Stimulated activated naive CD4-positive, alpha-beta T cell treated with Interleukin-2 at 50 U/mL for 16 hours (primary cell): Measurements from ENCODE around the gene PRKAR2B.

Experiments used
- DNase-seq: peaks from one replicate; lab custom pipeline; 2025; lab: John Stamatoyannopoulos, UW

Gene PRKAR2B

DNA sequence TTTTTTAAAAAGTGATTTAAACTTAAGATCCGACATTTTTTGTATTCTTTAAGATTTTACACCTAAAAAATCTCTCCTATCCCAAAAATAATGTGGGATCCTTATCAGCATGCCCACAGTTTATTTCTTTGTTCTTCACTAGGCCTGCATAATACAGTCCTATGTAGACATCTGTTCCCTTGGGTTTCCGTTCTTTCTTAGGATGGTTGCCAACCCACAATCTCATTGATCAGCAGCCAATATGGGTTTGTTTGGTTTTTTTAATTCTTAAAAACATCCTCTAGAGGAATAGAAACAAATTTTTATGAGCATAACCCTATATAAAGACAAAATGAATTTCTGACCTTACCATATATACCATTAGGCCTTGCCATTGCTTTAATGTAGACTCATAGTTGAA lies 115.9 kb downstream of the PRKAR2B start:
- no peak for DNase-seq

DNA sequence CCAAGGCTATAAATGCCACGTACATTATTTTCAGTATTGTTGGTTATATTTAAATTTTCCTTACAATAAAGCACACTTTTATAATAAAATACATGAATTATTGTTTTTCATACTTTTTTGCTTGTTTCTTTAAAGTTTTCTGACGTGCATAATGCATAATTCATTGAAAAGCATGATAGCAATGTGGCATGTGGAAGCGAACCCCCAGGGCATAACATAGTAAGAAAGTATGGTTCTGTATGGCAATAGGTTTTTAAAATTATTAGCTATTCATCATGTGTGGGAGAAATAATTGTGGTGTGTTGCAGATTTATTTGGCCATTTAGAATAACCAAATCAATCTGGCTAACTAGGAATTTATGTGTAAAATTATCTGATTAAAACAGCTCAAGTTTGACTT lies 116.9 kb downstream of the PRKAR2B start:
- no peak for DNase-seq

DNA sequence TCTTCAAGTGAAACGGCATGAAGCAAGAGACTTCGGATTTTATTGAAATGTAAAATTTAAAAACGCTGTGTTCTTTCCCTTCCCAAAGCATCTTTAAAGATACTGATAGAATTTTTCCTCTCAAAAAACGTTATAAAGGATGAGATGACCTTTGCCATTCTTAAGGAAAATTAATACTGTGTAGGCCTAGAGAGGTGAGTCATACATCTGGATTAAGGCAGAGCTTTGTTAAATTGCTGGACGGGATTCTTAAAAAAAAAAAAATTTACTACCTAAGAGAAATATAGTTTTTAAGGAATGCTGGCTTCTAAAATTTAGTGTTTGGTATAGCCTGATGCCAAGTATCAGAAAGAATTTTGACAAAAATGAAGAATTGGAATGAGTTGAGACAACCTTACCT lies 118.0 kb downstream of the PRKAR2B start:
- DNase-seq = no peak

DNA sequence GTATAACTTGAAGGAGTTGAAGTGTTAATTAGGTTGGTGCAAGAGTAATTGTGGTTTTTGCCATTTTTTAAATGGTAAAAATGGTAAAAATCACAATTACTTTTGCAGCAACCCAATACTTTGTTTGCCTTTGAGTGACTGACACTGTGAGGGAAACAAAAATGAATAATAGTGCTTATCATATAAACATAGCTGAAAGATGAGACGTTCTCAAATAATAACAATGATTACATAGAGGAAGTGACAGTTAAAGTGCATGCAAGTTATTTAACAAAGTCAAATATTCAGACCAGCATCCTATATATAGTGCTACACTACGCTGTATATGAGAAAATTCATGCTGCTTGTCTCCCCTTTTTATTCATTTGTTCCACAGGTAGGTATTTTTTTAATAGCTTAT lies 119.6 kb downstream of the PRKAR2B start:
- DNase-seq = no peak

DNA sequence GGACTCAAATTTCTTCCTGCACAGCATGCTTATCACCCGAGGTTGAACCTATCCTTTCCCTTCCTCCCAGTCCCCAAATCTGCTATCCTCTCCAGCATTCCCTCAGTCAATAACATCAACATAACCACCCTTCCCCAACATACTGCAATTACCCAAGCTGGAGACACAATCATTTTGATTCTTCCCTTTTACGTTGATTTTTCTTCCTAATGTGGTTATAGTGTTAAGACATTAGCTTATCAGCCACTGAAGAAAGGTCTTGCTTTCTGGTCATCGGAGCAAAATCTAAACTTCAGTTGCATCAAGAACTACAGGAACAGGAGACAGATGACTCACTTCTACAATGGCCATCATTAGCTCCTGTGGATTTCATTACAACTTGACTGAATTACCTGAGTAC lies 120.8 kb downstream of the PRKAR2B start:
- no peak for DNase-seq

DNA sequence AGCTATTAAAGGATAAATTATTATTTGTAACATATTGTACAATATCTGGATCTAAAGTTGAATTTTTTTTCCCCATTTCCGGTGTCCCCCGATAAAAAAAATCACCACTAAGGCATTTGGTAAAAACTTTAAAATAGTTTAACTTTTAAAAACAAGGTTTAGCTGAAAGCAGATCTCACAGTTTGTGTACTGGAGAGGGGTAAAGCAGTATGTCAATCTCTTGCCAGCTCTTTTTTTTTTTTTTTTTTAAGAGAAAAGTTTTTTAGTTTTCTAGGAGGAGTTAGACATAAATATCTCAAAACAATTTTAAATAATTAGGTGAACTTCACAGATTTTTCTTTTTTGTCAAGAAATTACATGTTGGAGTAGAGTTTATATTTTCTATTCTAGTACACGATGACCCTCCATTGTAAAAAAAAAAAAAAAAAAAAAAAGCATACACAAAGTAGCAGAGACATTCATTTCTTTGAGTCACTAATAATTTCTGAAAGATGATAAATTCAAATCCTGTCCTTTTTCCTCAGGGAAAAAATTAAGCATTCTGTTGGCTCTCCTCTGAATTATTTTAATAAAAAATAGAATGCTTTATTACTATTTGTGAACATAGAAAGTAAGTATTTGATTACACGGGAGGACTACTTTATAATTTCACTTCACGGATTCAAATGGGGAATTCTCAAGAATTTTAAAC lies 122.4 kb downstream of the PRKAR2B start:
- DNase-seq = no peak

DNA sequence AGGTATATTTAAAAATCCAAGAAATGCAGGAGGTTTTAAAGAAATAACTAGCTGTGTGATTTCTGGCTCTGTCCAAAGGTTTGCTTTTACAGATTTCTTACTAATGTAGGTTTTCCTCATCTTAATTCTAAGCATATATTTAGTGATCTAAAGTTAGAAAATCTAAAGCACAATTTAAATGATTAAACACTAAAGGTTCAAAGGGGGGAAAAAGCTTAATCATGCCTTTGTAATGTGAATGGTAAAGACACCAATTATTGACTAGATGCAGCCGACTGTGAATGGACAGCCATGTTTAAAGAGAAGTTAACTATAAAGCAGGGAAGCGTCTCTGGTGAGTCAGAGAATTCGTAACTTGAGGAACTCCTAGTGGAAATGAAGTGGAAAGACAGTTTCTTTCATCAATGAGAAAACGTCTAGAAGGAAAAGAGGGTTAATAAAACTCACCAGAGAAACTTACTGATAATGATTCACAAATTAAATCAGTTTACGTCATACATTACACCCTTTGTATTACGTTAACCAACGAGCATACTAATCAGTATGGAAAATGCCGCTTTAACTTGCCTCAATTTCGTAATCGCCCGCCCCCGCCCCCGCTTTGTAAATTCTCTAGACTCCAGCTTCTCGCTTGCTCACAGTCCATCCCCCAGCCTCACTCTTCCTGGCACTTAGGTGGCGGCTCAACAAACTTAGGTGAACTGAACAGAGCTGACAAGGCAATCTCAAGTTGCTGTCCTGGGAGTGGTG lies 123.2 kb downstream of the PRKAR2B start:
- peak; percentile 82 for DNase-seq

DNA sequence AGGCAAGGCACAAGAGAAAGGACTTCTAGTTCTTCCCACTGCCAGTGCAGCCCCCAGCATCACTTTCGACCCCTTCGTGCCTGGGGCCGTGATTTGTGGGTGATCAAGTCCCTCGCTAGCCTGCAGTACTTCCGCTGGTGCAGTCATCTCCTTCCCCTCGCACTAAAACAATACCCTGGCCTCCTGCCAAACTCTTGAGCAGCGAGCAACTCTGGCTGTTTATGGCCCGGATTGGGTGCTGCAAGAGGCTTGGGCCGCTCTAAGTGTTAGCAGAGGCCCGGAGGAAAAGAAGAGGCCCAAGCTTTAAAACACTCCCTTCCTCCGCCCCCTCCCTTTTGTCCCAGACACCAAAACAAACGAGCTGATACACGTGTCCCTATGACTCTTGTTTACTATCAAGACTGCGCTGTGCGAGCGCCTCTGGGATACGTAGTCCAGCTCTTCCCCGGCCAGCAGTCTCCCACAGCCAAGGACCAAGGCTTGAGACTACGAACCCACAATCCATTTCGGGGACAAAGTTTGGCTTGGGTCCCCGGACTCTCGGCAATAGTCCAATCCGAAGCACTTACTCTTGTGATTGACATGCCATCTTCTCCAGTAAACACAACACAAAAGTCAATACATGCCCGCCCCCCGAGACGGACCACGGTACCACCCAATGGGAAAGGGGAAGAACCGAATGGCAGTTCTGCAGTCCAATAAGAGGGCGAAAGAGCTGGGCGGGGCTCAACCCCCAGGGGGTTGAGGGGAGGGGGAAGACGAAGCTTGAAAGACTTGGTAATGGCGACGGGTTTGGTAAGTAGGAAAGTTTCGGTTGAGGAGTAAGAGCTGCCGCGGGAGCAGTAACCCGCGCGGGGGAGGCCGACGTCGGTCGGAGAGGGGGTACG lies 124.0 kb downstream of the PRKAR2B start, which contains the start of gene HBP1:
TSS of gene HBP1 (plus strand) at position 771 of the 887 bp plus-strand sequence. CDS start 10,891 bp downstream, outside the sequence.
- peak; percentile 97 for DNase-seq

DNA sequence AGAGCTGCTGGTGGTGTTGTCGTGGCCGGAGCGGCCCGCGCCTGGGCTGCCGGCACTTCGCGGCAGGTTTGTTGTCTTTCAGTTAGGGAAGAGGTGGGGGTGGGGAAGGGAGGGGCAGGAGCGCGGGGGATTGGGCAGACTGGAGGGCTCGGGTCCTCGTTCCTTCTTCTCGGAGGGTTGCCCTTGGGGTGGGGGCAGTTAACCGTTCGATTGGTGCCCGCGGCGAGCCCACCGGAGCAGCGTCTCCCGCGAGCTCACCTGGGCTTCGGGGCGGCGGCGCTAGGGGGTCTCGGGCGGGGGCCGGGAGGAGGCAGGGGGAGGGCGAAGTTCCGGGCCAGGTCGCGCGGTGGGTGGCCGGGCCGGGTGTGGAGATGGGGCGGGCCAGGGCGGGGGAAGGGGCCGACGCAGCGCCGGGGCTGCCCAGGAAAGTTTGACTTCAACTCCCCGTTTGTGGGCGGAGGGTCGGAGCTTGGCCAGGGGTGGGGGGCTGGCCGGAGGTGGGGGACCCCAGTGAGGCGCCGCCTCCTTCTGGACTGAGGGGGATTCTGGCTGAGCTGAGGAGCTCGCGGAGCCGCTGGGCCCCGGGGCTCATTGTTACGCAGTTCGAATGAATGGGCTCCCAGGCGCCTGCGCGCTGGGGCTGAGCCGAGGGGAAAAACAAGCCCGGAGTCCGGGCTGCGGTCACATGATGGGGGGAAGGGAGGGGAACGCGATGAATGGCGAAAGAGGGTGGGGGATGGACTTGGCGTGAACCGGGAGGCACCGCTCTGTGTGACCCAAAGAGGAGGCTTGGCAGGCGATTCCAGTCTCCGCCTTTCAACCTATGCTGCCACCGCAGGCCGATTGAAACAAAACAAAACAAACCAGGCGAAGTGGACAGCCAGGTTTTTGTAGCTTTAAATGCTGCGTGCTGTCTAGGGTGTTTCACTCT lies 124.9 kb downstream of the PRKAR2B start:
- DNase-seq = peak; percentile 85

DNA sequence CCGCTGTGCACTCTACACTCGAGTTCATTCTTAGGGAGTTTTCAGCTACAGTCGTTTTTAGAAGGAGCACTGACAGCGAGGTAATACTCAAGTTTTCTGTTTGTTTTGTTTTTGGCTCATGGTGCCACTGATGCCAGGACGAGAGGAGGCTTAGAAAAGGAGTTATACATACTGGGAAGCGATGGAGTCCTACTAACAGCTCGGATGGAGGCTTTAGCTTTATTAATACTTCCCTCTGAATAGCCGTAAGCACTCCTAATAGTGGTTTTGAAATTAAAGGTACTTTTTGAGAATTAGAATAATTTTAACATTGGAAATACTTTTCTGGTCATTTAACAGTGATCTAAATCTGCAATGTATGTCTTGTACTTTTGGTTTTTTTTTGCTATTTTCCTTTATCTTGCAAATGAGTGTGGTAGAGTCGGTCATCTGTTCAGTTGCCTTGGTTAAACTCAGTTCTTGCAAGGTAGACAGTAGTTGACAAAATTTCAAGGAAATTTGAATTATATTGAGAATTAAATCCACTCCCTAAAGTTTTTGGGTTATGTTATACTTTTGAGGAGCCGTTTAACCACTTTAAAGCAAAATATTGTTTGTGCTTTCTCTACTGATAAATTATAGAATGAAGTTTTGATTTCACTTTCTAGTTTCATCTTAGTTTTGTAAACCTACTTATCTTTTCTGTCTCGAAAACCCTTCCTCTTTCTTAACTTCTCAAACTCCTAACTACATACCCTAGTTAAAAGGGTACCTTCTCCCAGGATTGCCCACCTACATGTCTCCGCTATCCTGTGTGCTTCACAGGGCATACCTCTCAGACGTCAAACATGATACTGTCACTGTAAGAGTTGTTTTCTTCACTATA lies 125.8 kb downstream of the PRKAR2B start:
- no peak for DNase-seq

DNA sequence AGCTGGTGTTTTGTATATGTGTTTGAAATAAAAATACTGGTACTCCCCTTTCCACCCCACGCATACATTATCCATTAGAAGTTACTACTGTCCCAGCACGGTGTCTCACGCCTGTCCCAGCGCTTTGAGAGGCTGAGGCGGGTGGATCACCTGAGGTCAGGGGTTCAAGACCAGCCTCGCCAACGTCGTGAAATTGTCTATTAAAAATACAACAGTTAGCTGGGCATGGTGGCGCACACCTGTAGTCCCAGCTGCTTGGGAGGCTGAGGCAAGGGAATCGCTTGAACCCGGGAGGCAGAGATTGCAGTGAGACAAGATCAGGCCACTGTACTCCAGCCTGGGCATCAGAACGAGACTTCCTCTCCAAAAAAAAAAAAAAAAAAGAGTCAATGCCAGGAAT lies 127.0 kb downstream of the PRKAR2B start:
- DNase-seq = no peak

DNA sequence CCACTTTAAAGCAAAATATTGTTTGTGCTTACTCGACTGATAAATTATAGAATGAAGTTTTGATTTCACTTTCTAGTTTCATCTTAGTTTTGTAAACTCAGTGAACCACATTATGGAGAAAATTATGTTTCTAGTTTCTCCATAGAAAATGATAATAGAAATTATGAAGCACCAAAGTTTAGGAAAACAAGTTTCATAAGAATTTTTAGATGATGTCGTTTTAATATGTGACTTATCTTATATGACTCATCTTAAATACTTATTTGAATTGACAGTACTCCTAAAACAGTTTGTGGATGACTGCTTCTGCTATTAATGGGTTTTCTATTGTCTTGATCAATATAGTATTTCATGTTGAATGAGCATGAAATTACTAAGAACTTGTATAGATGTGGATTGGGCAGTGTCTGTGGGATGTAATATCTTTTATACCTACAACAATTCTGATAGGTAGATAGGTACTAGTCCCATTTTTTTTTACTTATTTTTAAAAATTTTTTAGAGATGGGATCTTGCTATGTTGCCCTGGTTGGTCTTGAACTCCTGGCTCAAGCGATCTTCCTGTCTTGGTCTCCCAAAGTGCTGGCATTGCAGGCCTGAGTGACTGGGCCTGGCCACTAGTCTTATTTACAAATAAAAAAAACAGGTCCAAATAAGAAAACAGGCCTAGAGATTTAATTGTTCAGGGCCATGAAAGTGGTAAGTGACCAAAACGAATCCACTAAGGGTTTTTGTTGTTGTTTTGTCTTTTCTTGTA lies 127.9 kb downstream of the PRKAR2B start:
- no peak for DNase-seq

DNA sequence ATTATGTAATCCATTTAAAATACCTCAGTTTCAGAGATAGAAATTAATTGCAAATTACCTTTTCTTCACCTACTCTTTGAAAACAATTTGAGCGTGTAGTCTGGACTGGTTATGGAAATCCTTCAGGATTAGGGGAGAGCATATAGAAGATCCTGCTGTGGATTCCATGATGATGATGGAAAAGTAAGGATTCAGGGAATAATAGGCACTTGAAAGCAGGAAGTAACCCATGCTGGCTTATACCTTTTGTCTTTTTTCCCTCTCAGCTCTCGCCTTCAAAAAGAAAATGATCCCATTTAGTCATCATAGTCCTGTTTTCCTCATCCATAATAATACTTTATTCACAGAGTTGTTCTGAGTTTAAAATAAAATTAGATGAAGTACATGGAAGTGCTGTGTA lies 128.7 kb downstream of the PRKAR2B start:
- DNase-seq = no peak

DNA sequence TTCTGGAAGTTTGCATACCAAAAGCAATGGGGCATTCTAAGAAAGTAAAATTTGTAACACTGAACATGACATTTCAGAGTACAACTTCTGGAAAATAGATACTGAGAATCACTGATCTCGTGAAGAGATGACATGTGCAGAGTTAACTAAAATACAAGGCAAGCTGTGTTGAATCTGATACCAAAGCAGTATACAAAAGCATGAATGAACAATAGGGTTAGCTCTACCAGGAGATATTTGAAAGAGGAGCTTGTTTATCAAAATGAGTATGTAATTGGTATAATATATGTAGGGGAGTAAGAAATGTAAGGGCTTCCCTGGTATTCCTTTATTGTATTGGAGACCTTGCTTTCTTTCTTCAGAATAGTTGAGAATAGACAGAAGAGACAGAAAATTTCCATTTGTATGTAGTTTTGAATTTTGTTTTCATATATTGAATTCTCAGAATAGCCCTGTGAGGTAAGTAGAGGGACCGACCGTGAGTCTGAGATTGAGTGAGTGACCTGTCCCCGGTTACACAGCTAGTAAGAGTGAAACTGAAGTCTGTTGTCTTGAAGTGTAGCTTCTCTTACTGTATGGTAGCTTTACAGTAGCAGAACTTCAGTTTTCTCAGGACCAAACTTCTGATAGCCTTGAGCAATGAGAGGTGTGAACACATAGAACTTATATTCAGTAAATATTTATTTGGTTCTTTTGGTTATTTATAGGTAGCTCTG lies 129.3 kb downstream of the PRKAR2B start:
- no peak for DNase-seq

DNA sequence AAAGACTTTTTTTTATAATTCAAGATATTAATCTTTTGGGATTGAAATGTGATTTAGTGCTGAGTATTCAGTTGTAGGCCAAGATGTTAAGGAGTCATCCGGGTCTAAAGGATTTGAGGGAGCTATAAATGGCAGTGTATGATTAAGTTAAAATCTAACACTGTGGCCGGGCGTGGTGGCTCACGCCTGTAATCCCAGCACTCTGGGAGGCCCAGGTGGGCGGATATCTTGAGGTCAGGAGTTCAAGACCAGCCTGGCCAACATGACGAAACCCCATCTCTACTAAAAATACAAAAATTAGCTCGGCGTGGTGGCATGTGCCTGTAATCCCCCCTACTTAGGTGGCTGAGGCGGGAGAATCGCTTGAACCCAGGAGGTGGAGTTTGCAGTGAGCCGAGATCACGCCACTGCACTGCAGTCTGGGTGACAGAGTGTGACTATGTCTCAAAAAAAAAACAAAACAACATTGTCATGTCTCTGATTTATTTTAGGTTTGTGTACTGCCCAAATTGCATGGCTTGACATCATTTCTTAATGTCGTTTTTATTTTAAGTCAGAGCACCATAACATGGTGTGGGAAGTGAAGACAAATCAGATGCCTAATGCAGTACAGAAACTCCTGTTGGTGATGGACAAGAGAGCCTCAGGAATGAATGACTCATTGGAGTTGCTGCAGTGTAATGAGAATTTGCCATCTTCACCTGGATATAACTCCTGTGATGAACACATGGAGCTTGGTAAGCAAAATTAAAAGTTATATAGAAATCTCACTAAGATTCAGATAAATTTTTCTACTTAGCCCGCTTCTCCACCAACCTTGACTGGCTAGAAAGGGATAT lies 135.0 kb downstream of the PRKAR2B start:
- DNase-seq = no peak

DNA sequence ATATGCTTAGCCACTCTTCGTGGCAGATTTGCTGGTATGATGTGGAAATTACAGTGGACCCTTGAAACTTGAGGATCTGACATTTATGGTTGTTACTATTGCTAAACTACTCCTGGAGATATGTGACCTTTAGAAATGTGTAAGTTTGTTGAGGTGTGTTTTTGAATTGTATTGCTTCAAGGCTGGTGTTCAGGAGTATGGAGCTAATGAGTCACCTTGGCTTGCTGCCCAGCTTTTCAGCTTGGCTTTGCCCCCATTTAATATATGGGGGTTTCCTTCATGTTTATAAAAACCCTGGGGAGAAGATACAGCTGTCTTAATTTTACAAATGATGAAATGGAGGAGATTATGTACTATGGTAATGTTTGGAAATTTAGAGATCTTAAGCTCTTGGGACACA lies 135.9 kb downstream of the PRKAR2B start:
- DNase-seq = peak; percentile 51

DNA sequence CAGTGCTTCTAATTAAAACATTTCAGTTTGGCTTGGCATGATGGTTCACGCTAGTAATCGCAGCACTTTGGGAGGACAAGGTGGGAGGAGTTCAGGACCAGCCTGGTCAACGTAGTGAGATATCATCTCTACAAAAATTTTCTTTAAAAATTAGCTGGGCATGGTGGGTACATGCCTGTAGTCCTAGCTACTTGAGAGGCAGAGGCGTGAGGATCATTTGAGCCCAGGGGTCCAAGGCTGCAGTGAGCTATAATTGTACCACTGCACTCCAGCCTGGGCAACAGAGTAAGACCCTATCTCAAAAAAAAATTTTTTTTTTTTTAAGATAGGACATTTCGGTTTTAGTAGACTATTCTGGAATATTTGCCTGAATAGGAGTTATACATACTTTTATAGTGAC lies 136.7 kb downstream of the PRKAR2B start:
- no peak for DNase-seq

DNA sequence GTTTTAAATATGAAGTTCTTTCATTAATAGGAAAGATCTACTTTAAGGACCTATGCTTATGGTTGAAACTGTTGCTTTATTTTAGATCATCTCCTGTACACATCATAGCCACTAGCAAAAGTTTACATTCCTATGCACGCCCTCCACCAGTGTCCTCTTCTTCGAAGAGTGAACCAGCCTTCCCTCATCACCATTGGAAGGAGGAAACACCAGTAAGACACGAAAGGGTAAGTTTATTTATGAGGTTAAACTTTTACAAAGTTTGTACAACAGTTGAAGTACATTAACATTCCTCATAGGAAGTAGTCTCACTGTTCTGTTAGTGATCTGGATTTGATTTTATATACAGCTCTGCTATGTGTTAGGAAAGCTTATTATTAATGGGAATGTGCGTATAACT lies 141.2 kb downstream of the PRKAR2B start:
- DNase-seq = no peak
